ENCODE measurements around the gene ZNF487. TPM values are rescaled to one million over a fixed set of nuclear protein-coding genes. Genes with fewer than 3 reads are reported as not detected.

Gene ZNF487
- total and polyA plus RNA-seq, 2 of the 4 experiments (the other 2 are of a cell fraction), result 1.7 to 2.7 TPM

DNA sequence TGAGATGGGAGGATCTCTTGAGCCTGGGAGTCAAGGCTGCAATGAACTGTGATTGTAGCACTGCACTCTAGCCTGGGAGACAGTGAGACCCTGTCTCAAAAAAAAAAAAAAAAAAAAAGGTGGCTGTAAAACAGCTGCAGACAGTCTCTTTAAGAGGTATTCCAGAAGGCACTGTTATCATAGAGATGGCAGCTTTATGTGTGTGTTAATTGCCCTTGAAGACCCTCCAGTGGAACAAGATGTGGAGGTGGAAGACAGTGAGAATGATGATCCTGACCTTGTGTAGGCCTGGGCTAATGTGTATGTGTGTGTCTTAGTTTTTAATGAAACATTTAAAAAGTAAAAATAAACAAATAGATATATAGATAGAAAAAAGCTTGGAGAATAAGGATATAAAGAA is 66.0 kb downstream of the ZNF487 start:
- ChIA-PET CTCF (no interaction called here), POLR2A (ENCODE audit: unreplicated experiment) (no interaction called here)
- intact Hi-C loops (cut with micrococcal nuclease), result no loop called here
- no peak overlapping the region for H2BK15ac ChIP-seq (ENCODE audit: low read depth, low read length)
- H3K4me3 ChIP-seq (ENCODE audit: insufficient read depth, low read depth, low read length), result no peak overlapping the region
- ATAC-seq (ENCODE audit: low read depth), result no peak
- no peak overlapping the region for H4K5ac ChIP-seq (ENCODE audit: low read depth, low read length)
- no peak overlapping the region for H3K27ac ChIP-seq (ENCODE audit: insufficient read depth, low read length)
- H3K9me3 ChIP-seq (ENCODE audit: control insufficient read depth, insufficient read depth, low read length), result peaks cover 2% of the 10 kb centered on the region; the same call in 1 of the 2 replicates
- H2AK9ac ChIP-seq (replicated peaks; ENCODE audit: low read depth, low read length, poor library complexity), result no peak overlapping the region
- no peaks in the 10 kb centered on the region for H3K9me1 ChIP-seq (ENCODE audit: insufficient read depth, low read length)
- in situ Hi-C loops (cut with MboI; ENCODE audit: low sequenced_read_pairs), result no loop called here
- no peak overlapping the region for H2AK5ac ChIP-seq (ENCODE audit: low read depth, low read length)
- BruUV-seq (replicated peaks), result no TSS peak
- DNase-seq, result no peak
- H3K27me3 ChIP-seq (ENCODE audit: control insufficient read depth, insufficient read depth, low read length), result no peaks in the 10 kb centered on the region
- H2BK20ac ChIP-seq (ENCODE audit: low read depth, low read length), result no peak overlapping the region
- no peak overlapping the region for H2AFZ ChIP-seq (replicated peaks; ENCODE audit: low read length, poor library complexity)
- dilution Hi-C loops (cut with HindIII; ENCODE audit: low sequenced_read_pairs, unreplicated experiment), result no loop called here
- no peak overlapping the region for H3K18ac ChIP-seq (ENCODE audit: low read depth, low read length)
- no peaks in the 10 kb centered on the region for H3K79me1 ChIP-seq (ENCODE audit: low read depth in 1 of 2, low read length in 2 of 2)
- no peak overlapping the region for H3K56ac ChIP-seq (ENCODE audit: extremely low read depth, insufficient read depth, low read length)
- no peak overlapping the region for H3K4ac ChIP-seq (ENCODE audit: low read depth, low read length)
- TF ChIP-seq POLR2A (IDR thresholded peaks at IDR 0.05; ENCODE audit: low read depth, low read length) (no peak), ELK1 (IDR thresholded peaks at IDR 0.05; ENCODE audit: borderline replicate concordance, low read depth, low read length) (no peak), SMC3 (IDR thresholded peaks at IDR 0.05; ENCODE audit: low read depth, low read length) (no peak), RFX5 (IDR thresholded peaks at IDR 0.05; ENCODE audit: low read depth, low read length) (no peak), FOS (IDR thresholded peaks at IDR 0.05; ENCODE audit: low read depth, low read length) (no peak), CHD1 (IDR thresholded peaks at IDR 0.05; ENCODE audit: low read depth, low read length) (no peak), NFE2L2 (IDR thresholded peaks at IDR 0.05; ENCODE audit: low read depth, low read length) (no peak)
- no peak overlapping the region for H3K14ac ChIP-seq (replicated peaks; ENCODE audit: low read depth, low read length)
- no peak overlapping the region for H3K23ac ChIP-seq (ENCODE audit: low read depth, low read length)
- H4K20me1 ChIP-seq (ENCODE audit: insufficient read depth, low read length), result no peaks in the 10 kb centered on the region
- no peak overlapping the region for H2BK5ac ChIP-seq (ENCODE audit: low read depth, low read length, poor library complexity, severe bottlenecking)
- H3K4me2 ChIP-seq (ENCODE audit: low read depth, low read length), result no peak overlapping the region
- no peaks in the 10 kb centered on the region for H3K36me3 ChIP-seq (ENCODE audit: control insufficient read depth, insufficient read depth, low read length)
- H3K9ac ChIP-seq (ENCODE audit: low read depth, low read length), result no peak overlapping the region
- H2BK120ac ChIP-seq (ENCODE audit: low read depth, low read length), result no peak overlapping the region
- H4K91ac ChIP-seq (ENCODE audit: insufficient read depth, low read depth, low read length), result no peak overlapping the region
- H3K4me1 ChIP-seq (ENCODE audit: control insufficient read depth, insufficient read depth, low read length), result no peaks in the 10 kb centered on the region
- no peak overlapping the region for H4K8ac ChIP-seq (ENCODE audit: low read depth in 2 of 2, low read length in 2 of 2)

All from IMR-90 (cell line).